Measurements from ENCODE around the gene PSMB10. TPM values are rescaled to one million over a fixed set of nuclear protein-coding genes. Genes with fewer than 3 reads are reported as not detected.

Gene PSMB10
- polyA plus RNA-seq, 3 donors = 69.8 to 81.9 (median 80.0) TPM

DNA sequence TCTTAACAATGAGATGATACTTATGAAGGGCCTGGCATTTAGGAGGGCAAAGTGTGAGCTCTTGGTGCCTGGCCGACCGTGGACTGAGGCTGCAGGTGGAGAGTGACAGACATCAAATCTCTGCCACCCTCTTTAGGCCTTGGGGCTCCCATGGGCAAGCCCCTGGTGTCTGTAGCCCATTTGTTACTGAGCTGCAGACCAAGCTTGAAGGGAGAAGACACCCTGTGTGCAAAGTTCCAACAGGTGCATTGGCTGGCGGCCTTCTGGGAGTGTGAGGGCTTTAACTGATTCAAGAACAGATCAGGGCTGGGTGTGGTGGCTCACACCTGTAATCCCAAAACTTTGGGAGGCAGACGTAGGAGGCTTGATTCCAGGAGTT lies 4.2 kb downstream of the PSMB10 start:
- H3K27ac ChIP-seq (ENCODE audit: low read depth, low read length) = no peak overlapping the region
- WGBS, 3 donors = 64 to 92% (median 91%) methylated on average over 4 of the region's 4 CpGs

- no peak within 1 kb of the TSS for H3K27ac ChIP-seq (ENCODE audit: low read depth, low read length)
- WGBS, 3 donors = 41 to 89% (median 88%) methylated on average over 15 of the region's 15 CpGs
Measured at GRCh38 chr16:67931712-67932461, 4.8 kb downstream of the PSMB10 start, which contains the start of gene CTRL. TSS of gene CTRL (minus strand) at chr16:67931862. CDS start at chr16:67931852, 10 bp downstream.

GRCh38 chr16:67930678-67931211 lies 5.9 kb downstream of the PSMB10 start:
- H3K27ac ChIP-seq (ENCODE audit: low read depth, low read length) = no peak overlapping the region
- 51 to 94% (median 94%) methylated on average over 17 of the region's 17 CpGs for WGBS, 3 donors

- 56 to 93% (median 92%) methylated on average over 14 of the region's 14 CpGs for WGBS, 3 donors
- no peak overlapping the region for H3K27ac ChIP-seq (ENCODE audit: low read depth, low read length)
Measured at GRCh38 chr16:67930191-67930590, 6.5 kb downstream of the PSMB10 start.

GRCh38 chr16:67928561-67929364 lies 7.9 kb downstream of the PSMB10 start:
- H3K27ac ChIP-seq (ENCODE audit: low read depth, low read length) = no peak overlapping the region
- 26 to 51% (median 51%) methylated on average over 16 of the region's 16 CpGs for WGBS, 3 donors

DNA sequence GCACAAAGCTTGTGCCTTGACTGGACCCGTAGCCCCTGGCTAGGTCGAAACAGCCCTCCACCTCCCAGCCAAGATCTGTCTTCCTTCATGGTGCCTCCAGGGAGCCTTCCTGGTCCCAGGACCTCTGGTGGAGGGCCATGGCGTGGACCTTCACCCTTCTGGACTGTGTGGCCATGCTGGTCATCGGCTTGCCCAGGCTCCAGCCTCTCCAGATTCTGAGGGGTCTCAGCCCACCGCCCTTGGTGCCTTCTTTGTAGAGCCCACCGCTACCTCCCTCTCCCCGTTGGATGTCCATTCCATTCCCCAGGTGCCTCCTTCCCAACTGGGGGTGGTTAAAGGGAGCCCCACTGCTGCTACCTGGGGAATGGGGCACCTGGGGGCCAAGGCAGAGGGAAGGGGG lies 8.5 kb downstream of the PSMB10 start:
- 67 to 84% (median 84%) methylated on average over 7 of the region's 7 CpGs for WGBS, 3 donors
- H3K27ac ChIP-seq (ENCODE audit: low read depth, low read length) = no peak overlapping the region

GRCh38 chr16:67927131-67927941 lies 9.3 kb downstream of the PSMB10 start:
- H3K27ac ChIP-seq (ENCODE audit: low read depth, low read length) = no peak overlapping the region
- WGBS, 3 donors = 57 to 94% (median 94%) methylated on average over 22 of the region's 22 CpGs

DNA sequence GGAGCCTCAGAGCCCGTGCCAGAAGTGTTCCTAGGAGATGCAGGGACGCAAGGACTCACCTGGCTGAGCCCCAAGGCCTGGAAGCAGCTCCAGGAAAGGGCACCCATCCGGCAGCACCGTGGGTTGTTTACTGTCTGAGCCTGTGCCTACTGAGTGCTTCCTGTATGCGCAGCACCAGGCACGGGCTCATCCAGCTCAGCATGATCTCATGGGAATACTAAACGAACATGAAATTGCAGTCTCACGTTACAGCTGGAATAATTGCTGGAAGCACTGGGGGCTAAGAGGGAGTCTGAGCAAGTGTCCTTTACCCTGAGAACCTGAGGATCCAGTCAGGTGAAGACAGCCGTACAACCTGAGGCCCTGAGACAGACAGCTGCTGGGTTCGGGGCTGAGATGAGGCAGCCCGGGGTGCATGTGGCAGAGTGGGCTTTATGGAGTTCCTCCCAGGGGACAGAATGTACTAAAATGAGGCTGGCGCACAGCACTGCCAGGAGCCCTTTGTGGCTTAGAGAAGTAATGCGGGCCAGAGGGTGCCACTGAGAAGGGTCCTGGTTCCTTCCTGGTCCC lies 10.4 kb downstream of the PSMB10 start:
- 26 to 56% (median 47%) methylated on average over 13 of the region's 13 CpGs for WGBS, 3 donors
- no peak overlapping the region for H3K27ac ChIP-seq (ENCODE audit: low read depth, low read length)

DNA sequence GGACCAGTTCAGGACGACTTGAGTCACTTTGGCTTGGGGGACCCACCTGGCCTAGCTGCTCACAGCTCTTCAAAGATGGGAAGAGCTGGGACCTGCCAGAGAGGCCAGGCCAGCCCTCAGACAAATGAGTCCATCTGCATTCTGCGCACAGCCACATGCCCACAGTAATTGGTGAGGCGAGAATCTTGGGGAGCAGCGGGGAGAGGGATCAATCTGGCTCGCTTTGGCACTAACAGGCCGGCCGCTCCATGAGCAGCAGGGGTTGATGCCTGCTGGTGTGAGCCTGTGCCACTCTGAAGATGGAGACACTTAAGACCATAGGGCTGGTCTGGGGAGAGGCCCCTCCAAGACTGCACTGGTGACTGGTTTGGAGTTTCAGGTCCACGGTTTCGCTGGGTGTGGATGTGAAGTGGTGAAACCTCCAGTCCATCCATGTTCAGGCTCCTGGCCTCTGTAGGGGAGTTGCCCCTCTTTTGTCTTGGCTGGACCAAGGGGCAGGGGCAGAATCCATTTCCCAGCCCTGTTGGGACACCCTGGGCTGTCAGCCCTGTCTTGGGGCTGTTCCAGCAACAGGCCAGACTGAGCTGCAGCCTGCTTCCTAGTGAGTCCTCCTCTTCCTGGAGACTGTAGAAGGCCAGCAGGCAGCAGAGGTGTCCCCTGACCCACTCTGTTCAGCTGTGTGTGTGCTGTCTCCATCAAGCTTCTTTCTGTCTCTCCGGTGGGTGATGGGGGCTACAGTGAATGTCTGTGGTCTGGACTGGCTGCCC lies 12.3 kb downstream of the PSMB10 start:
- 87 to 93% (median 89%) methylated on average over 10 of the region's 10 CpGs for WGBS, 3 donors
- H3K27ac ChIP-seq (ENCODE audit: low read depth, low read length) = no peak overlapping the region

- 54 to 79% (median 74%) methylated on average over 10 of the region's 10 CpGs for WGBS, 3 donors
- H3K27ac ChIP-seq (ENCODE audit: low read depth, low read length) = no peak overlapping the region
Measured at GRCh38 chr16:67923414-67924116, 13.1 kb downstream of the PSMB10 start.

DNA sequence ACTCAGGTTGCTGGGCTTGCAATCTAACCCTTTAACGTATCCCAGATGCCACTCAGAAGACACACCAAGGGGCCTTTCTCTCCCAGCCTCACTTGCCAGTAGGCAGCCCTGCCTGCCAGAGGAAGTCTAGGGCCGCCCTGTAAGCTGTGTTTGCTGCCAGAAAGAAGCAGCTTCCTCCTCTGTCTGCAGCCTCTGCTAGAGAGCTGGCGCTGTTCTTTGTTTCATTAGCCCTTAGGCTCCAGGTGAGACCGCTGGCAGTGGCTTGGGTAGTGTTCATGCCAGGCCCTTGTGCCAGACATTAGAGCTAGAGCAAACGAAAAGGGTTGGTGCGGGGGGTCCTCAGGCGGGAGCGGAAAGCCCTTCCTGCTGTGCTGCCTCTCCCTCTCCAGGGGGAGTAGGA lies 13.9 kb downstream of the PSMB10 start:
- no peak overlapping the region for H3K27ac ChIP-seq (ENCODE audit: low read depth, low read length)
- WGBS, 3 donors = 66 to 82% (median 79%) methylated on average over 8 of the region's 8 CpGs

- 65 to 81% (median 71%) methylated on average over 5 of the region's 5 CpGs for WGBS, 3 donors
- H3K27ac ChIP-seq (ENCODE audit: low read depth, low read length) = no peak overlapping the region
Measured at GRCh38 chr16:67922221-67922620, 14.4 kb downstream of the PSMB10 start.

- H3K27ac ChIP-seq (ENCODE audit: low read depth, low read length) = no peak overlapping the region
- 70 to 87% (median 73%) methylated on average over 6 of the region's 6 CpGs for WGBS, 3 donors
Measured at GRCh38 chr16:67919622-67920221, 16.9 kb downstream of the PSMB10 start.

DNA sequence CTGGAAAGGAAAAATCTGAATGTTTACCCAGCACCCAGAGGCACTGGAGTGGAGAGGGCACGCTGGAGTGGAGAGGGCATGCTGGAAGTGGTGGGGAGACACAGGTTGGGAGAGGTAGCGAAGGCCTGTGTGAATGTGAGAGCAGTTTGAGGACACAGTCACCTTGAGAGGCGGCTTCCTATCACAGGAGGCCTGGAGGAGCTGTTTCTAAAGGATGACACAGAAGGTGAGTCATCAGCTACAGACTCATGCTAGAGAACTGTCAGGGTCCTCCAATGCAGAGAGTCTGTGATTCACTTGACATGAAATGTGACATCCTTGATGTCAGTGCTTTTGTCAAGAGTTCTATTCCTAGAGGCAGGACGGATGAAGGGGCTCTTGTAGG lies 18.8 kb downstream of the PSMB10 start:
- 81 to 91% (median 86%) methylated on average over 4 of the region's 4 CpGs for WGBS, 3 donors
- no peak overlapping the region for H3K27ac ChIP-seq (ENCODE audit: low read depth, low read length)

DNA sequence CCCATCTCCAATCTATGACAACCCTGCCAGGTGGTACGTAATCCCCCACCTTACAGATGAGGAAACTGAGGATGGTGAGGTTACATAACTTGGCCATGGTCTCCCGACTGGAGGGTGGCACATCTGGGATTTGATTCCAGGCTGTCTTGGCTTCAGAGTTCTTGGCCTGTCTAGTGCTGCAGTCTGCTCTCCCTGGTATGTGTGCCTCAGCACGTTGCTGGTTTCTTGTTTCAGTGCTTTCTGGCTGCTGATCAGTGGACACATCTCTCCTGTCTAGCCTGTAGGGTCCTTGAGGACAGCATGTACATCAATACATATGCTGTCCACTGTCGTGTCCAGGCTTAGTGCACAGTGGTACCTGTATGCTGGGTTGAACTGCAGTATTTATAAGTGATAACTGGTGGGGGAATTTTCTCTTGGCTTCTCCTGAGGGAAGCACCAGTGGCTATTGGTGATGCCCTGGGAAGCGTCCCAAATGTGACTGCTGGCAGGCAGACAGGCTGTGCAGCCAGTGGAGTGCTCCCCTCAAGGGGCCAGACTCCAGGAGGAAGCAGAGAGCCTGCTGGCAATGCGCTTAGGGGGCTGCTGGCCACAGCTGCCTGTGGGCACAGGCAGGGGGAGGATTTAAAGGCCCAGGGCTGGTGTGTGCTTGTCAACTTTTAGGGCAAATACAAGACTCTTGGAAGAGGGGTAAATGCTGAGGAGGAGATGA lies 19.4 kb downstream of the PSMB10 start:
- 49 to 65% (median 55%) methylated on average over 6 of the region's 6 CpGs for WGBS, 3 donors
- no peak overlapping the region for H3K27ac ChIP-seq (ENCODE audit: low read depth, low read length)

Data from adipose tissue (tissue), 3 donors.